Adrenal gland (tissue), 12 donors: Measurements from ENCODE around the gene PQBP1. TPM values are rescaled to one million over a fixed set of nuclear protein-coding genes. Genes with fewer than 3 reads are reported as not detected.

Experiments
- DNase-seq, 7 donors: peaks; one replicate each; pipeline ENCODE4 v3.0.0-alpha.2; 2019 to 2020
- H3K27ac ChIP-seq, 5 donors: fragments of 200-600 bp; sonication (generic) in 4 of 5; 1 replicate in 3 of 5; 2 replicates in 2 of 5; pipeline versions ENCODE4 v1.5.1 to v1.8.0; 2016 to 2020; ENCODE audit warnings: mild to moderate bottlenecking in 1 of 5
- H3K27me3 ChIP-seq: fragments of 200-600 bp; 2 replicates; pipeline ENCODE4 v1.8.0; 2021
- H3K36me3 ChIP-seq, 2 donors: fragments of 200-600 bp; replicated peaks in 1 of 2; 1 replicate in 1 of 2; 2 replicates in 1 of 2; pipeline versions ENCODE4 v1.5.1 to v1.8.0; 2018 to 2022
- H3K4me1 ChIP-seq, 2 donors: fragments of 200-600 bp; replicated peaks in 1 of 2; 1 replicate in 1 of 2; 2 replicates in 1 of 2; pipeline versions ENCODE4 v1.5.1 to v1.8.0; 2018 to 2021
- H3K4me3 ChIP-seq, 4 donors: fragments of 200-600 bp; sonication (generic) in 3 of 4; one replicate each; pipeline ENCODE4 v1.5.1; 2016 to 2018
- H3K9me3 ChIP-seq, 3 donors: fragments of 200-600 bp; sonication (generic) in 1 of 3; replicated peaks in 1 of 3; 1 replicate in 2 of 3; 2 replicates in 1 of 3; pipeline versions ENCODE4 v1.5.1 to v1.8.0; 2016 to 2021
- POLR2A ChIP-seq, 2 donors: fragments of 450-650 bp; IDR thresholded peaks; one replicate each; pipeline ENCODE4 v1.6.1; 2017; ENCODE audit warnings: antibody characterized with exemption in 2 of 2, mild to moderate bottlenecking in 2 of 2, moderate library complexity in 1 of 2
- WGBS, 4 donors: extraction: QIAGEN DNeasy Blood & Tissue Kit in 2 of 4; methylation state at CpG; one replicate each; pipeline versions ENCODE4 v1.1.5 to v1.1.7; 2013 to 2017; 5-methylcytosine and 5-hydroxymethylcytosine counted together
- intact Hi-C, 2 donors: fragments of 100-400 bp; cut with DNase I; formaldehyde crosslinking; loops; one replicate each; pipeline versions ENCODE4 v1.14.1 to v1.15.0; 2022 to 2023
- polyA plus RNA-seq, 3 donors: library from polyadenylated mRNA; stranded (reverse); fragments of 200-250 nt in 2 of 3; fragments of 350-450 nt in 1 of 3; fragmentation: Illumina TruSeq in 1 of 3; extraction: RNeasy Lipid Tissue Mini Kit (QIAGEN cat#74804) in 1 of 3; gene quantifications; one replicate each; pipeline ENCODE4 v1.2.3, GENCODE V29; 2013 to 2014
- total RNA-seq, 9 donors: library from RNA; depleted of rRNA in 4 of 9; stranded (reverse); fragments of >200 nt in 4 of 9; fragments of 120-200 nt in 1 of 9; fragmentation: NEBNext Ultra II Directional in 1 of 9; extraction: Animal tissue kit (Norgen Biotek cat#: 25700) in 1 of 9; gene quantifications; one replicate each; pipeline versions ENCODE4 v1.1.0 to v1.2.4, GENCODE V29; 2013 to 2023
- TF ChIP-seq, protein P1 (sequence below), 6 experiments: fragments of 450-650 bp in 4 of 6; fragments of 200-600 bp in 2 of 6; sonication (generic) in 1 of 6; IDR thresholded peaks; 1 replicate in 5 of 6; 2 replicates in 1 of 6; pipeline versions ENCODE4 v1.5.1 to v1.8.0; 2016 to 2021; ENCODE audit warnings: antibody characterized with exemption in 6 of 6, mild to moderate bottlenecking in 2 of 6, moderate library complexity in 1 of 6
- donor health status: healthy with polysubstance abuse.
- donor health status: Bipolar disorder and iron deficiency.
- donor health status: DM: yes; HTN: yes; CAD: no.
- donor health status: DM: no; HTN: no; CAD: no.
- donor health status: DM: no; HTN: no; CAD: no.
- donor health status: DM: yes; HTN: yes; CAD: no.

The PQBP1 gene
- total and polyA plus RNA-seq, 12 donors: 53.1 to 316 (median 94.6) TPM

DNA sequence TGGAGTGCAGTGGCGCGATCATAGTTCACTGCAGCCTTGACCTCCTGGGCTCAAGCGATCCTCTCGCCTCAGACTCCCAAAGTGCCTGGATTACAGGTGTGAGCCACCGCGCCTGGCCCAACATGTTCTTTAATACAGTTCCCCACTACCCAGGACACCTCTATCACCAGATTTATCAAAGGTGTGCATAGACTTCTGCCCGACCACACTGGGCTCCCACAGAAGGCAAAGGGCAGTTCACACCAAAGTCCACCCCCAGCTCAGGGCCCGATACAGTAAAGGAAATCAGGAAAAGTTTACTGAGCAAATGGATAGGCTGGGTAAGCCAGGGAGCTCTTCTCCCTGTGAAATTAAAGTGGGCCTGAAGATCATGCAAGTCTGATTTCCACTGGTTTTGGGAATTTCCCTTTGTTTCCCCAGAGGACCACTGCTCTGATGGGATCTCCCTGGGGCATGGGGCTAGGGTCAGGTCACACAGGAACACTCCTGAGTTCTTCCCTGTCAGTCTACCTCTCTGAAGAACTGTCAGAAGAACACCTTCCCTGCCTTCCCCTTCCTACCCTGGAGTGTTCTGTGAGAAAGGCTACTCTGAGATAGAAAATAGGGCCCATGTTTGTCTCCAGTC, 38.8 kb downstream of the PQBP1 start:
- DNase-seq: no peak
- peaks cover 0 to 19% of the 10 kb centered on the region in 2 donors for H3K36me3 ChIP-seq
- no peak for TF ChIP-seq POLR2A (IDR thresholded peaks at IDR 0.05)
- TF ChIP-seq, protein P1, sequence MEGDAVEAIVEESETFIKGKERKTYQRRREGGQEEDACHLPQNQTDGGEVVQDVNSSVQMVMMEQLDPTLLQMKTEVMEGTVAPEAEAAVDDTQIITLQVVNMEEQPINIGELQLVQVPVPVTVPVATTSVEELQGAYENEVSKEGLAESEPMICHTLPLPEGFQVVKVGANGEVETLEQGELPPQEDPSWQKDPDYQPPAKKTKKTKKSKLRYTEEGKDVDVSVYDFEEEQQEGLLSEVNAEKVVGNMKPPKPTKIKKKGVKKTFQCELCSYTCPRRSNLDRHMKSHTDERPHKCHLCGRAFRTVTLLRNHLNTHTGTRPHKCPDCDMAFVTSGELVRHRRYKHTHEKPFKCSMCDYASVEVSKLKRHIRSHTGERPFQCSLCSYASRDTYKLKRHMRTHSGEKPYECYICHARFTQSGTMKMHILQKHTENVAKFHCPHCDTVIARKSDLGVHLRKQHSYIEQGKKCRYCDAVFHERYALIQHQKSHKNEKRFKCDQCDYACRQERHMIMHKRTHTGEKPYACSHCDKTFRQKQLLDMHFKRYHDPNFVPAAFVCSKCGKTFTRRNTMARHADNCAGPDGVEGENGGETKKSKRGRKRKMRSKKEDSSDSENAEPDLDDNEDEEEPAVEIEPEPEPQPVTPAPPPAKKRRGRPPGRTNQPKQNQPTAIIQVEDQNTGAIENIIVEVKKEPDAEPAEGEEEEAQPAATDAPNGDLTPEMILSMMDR (IDR thresholded peaks at IDR 0.05): no peak
- peaks cover 0 to 17% of the 10 kb centered on the region in 2 donors for H3K4me1 ChIP-seq
- no peaks in the 10 kb centered on the region for H3K27me3 ChIP-seq
- H3K4me3 ChIP-seq: no peak overlapping the region
- intact Hi-C loops: no loop called here
- H3K9me3 ChIP-seq: no peaks in the 10 kb centered on the region
- peak overlapping the region in 1 of 5 donors; percentile 52 for H3K27ac ChIP-seq
- WGBS, 4 donors: 60 to 83% (median 79%) methylated on average over 4 to 8 of the region's 8 CpGs

DNA sequence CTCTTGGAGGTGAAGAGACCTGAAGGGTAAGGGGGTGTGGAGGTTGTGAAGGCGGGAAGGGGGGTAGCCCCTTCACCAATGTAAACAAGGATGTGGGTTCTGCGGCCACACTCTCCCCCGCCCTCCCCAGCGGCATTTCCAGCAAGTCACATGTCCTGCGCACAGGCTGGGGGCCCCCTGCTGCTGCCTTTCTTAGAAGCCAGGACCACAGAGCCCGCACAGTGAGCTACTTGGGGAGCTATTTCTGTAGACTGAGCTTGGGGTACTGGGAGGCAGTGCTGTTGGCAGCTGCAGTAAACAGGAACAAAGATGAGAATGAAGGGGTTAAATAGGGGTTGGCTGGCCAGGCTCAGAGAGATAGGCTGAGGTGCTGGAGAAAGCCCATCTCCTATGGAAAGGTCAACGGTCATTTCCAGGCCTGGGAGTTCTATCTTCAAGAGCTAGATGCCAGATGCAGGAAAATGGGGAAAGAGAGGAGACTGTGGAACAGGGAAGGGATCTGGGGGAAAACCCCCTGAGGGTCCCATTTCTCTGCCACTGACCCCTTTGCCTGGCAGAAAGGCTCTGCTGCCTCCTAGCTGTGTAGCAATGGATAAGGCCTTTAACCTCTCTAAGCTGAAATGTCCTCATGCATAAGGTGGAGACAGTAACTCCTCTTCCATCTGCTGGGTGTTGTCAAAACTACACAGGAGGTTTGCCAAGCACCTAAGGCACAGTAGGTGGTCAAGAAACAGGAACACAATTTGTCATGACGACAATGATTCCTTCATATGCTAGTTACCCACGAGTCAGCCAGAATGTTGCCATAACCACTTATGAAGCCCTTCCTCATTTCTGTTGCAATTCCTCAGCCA, 39.6 kb downstream of the PQBP1 start:
- H3K36me3 ChIP-seq: peaks cover 0 to 15% of the 10 kb centered on the region in 2 donors
- no peak overlapping the region for H3K4me3 ChIP-seq
- peak in 1 of 7 donors; percentile 56 for DNase-seq
- peak overlapping the region in 2 of 5 donors; percentile 47 to 52 for H3K27ac ChIP-seq
- H3K4me1 ChIP-seq: peaks cover 0 to 21% of the 10 kb centered on the region in 2 donors
- no peaks in the 10 kb centered on the region for H3K27me3 ChIP-seq
- WGBS, 4 donors: 42 to 60% (median 48%) methylated on average over 3 to 9 of the region's 9 CpGs
- no peak for TF ChIP-seq POLR2A (IDR thresholded peaks at IDR 0.05)
- TF ChIP-seq, protein P1 (IDR thresholded peaks at IDR 0.05): no peak
- intact Hi-C loops: no loop called here
- no peaks in the 10 kb centered on the region for H3K9me3 ChIP-seq

DNA sequence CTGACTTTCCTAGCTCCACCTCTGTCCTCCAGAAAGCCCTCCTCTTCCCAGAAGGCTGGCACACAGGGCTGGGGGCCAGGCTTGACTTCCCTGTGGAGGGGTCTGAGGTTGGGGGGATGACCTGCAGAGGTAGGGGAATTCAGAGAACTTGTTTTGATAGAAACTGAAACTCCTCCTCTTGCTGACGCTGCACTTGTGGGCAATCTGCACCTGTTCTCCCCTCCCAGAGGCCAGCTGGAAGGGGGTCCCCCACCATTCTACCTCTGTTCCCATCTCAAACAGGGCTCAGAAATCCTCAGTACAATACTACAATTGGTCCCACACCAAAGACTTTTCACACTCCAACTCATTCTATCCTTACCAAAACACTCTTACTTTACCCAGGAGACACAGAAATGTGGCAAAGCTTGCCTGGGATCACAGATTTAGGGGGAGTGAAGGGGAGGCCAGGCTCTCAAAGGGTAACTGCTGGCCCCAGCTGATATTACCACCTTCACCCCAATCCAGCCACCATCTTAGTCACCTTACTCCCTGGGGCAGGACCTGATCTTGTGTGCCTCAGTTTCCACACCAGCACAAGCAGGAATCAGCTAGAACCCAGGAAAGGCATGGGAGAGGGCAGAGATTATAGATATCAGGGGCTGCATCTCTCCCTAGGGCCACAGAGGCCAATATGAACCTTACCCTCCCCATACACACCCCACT, 41.1 kb downstream of the PQBP1 start:
- TF ChIP-seq, protein P1 (IDR thresholded peaks at IDR 0.05): no peak
- no peak for TF ChIP-seq POLR2A (IDR thresholded peaks at IDR 0.05)
- no peak overlapping the region for H3K27ac ChIP-seq

More for the DNA sequence above, 41.1 kb downstream of the PQBP1 start:
- Histone ChIP-seq H3K36me3 (peaks cover 0 to 9% of the 10 kb centered on the region in 2 donors), H3K27me3 (no peaks in the 10 kb centered on the region), H3K4me3 (no peak overlapping the region), H3K4me1 (peaks cover 0 to 21% of the 10 kb centered on the region in 2 donors), H3K9me3 (no peaks in the 10 kb centered on the region)
- DNase-seq: no peak
- 50 to 79% (median 63%) methylated on average over 1 of the region's 1 CpG for WGBS, 4 donors
- intact Hi-C loops: no loop called here
